GM12892 (cell line): ENCODE data around the gene TRUB1.
A peak's percentile ranks its signal among the peaks of the same experiment; 100 is the strongest.

Experiments
- DNase-seq: peaks from one replicate; pipeline ENCODE4 v3.0.0; 2011; ENCODE audit not compliant: insufficient read length
- FAIRE-seq: peaks from 2 replicates; lab custom pipeline; 2011; peaks lifted over from hg19 to GRCh38; lab: Jason Lieb, UNC
- POLR2A ChIP-seq: IDR thresholded peaks from 2 replicates; pipeline ENCODE4 v1.6.1; 2011; ENCODE audit warnings: low read depth, low read length, control low read depth
- POLR2AphosphoS5 ChIP-seq: IDR thresholded peaks from 2 replicates; pipeline ENCODE4 v1.6.1; 2011; ENCODE audit warnings: low read depth, low read length, control low read depth
- TAF1 ChIP-seq: IDR thresholded peaks from 2 replicates; pipeline ENCODE4 v1.6.1; 2011; ENCODE audit warnings: low read depth, mild to moderate bottlenecking, control low read depth, low read length, borderline replicate concordance

Gene TRUB1

GRCh38 chr10:114911801-114912469, 26.1 kb upstream of the TRUB1 start:
- FAIRE-seq: peak; percentile 48
- DNase-seq: no peak
- TF ChIP-seq POLR2AphosphoS5 (no peak), POLR2A (no peak), TAF1 (no peak)

GRCh38 chr10:114912470-114912859, 25.5 kb upstream of the TRUB1 start:
- FAIRE-seq (no peak), DNase-seq (no peak)

DNA sequence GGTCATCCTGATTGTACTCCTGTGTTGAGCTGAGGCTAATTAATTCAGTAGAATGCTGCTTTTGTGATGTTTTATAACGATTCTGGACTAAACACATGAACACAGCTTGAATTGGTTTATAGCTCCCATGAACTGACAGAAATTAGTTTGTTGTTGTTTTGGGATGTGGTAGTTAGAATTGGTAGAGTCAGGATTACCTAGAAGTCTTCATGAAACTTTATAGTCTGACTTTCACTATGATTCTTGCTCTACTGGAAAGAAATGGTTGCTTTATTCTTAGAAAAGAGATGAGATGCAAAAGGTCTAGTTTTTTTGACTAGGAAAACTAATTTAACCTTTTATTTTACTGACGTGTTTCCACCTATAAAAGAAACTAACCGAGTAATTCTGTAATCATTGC, 23.4 kb upstream of the TRUB1 start:
- FAIRE-seq (no peak), DNase-seq (no peak)
- TF ChIP-seq TAF1 (no peak), POLR2A (no peak), POLR2AphosphoS5 (no peak)

More at GRCh38 chr10:114912470-114912859, 25.5 kb upstream of the TRUB1 start:
- TF ChIP-seq POLR2AphosphoS5 (no peak), TAF1 (no peak), POLR2A (no peak)

DNA sequence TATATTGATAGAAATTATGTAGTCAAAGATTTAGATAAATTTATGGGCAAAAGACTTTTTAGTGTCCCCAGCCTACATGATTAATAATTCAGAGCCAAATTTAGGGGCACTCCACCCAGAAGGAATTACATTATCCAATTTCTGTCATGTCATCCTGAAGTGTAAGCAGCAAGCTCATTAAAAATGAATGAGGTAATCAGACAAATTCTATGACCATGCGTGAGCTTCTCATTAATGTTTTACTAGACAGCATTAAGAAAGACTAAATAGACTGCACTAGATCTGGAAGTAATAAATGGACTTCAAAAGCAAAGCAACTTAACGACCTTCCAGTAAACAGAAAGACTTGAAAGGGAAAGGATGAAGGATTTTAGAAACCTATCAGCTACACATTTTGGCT, 22.7 kb upstream of the TRUB1 start:
- TF ChIP-seq POLR2A: no peak
- no peak for TF ChIP-seq TAF1
- no peak for TF ChIP-seq POLR2AphosphoS5
- FAIRE-seq (no peak), DNase-seq (no peak)

DNA sequence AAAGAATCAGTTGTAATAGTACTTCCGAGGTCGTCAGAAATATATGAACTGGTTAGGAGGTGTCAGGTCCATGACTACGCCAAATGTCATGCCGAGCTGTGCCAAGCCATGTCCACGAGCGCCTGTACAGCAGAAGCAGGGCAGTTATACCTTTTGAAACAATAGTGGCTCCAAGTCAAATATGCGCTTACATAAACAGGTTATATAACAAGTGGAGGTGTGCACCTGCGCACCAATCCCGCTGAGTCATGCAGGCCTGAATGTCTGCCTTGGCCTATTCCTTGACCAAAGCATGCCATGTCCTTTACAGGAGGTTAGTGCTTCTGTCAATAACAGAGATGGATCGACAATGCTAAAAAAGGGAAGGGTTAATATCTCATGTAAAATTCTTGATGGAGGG, 21.3 kb upstream of the TRUB1 start:
- no peak for FAIRE-seq
- no peak for DNase-seq
- TF ChIP-seq POLR2AphosphoS5 (no peak), TAF1 (no peak), POLR2A (no peak)

- TF ChIP-seq POLR2A (no peak), POLR2AphosphoS5 (no peak), TAF1 (no peak)
- FAIRE-seq: no peak
- no peak for DNase-seq
Measured at GRCh38 chr10:114917459-114917858, 20.5 kb upstream of the TRUB1 start.

- DNase-seq (no peak), FAIRE-seq (no peak)
- no peak for TF ChIP-seq TAF1
- no peak for TF ChIP-seq POLR2A
- no peak for TF ChIP-seq POLR2AphosphoS5
Measured at GRCh38 chr10:114917927-114918672, 19.9 kb upstream of the TRUB1 start.

GRCh38 chr10:114920459-114920858, 17.5 kb upstream of the TRUB1 start:
- FAIRE-seq: no peak
- no peak for DNase-seq
- TF ChIP-seq POLR2A: no peak
- TF ChIP-seq POLR2AphosphoS5: no peak
- TF ChIP-seq TAF1: no peak

DNA sequence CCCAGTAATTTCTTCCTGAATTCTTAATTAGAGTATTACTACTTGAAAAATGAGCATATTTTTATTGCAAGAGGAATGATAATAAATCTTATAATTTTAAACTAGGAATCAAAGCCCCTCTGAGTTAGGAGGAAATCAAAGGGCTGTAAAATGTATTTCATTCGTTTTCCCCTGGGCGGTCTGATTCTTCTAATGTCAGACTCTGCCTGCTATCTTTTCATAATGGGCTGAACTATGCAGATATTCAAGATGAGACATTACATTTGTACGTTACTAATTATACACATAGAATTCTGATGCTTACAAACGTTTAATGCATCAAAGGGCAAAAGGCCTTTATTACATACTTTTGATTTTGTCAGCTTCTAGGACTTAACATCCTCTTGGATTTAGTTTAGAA, 16.0 kb upstream of the TRUB1 start:
- FAIRE-seq: no peak
- no peak for TF ChIP-seq TAF1
- TF ChIP-seq POLR2AphosphoS5: no peak
- no peak for TF ChIP-seq POLR2A
- DNase-seq: no peak

- FAIRE-seq: peak; percentile 38
Measured at GRCh38 chr10:114923551-114923950, 14.4 kb upstream of the TRUB1 start.

GRCh38 chr10:114925587-114926586, 12.1 kb upstream of the TRUB1 start:
- TF ChIP-seq POLR2AphosphoS5 (no peak), POLR2A (no peak), TAF1 (no peak)
- no peak for FAIRE-seq
- DNase-seq: no peak

More at GRCh38 chr10:114923551-114923950, 14.4 kb upstream of the TRUB1 start:
- no peak for DNase-seq
- TF ChIP-seq POLR2A (no peak), POLR2AphosphoS5 (no peak), TAF1 (no peak)
